GM19043 (cell line): Measurements from ENCODE around the gene IL22.

Experiments used
- ATAC-seq: cut with Tn5 transposase; IDR thresholded peaks from one replicate; pipeline ENCODE4 v1.9.1; 2021; ENCODE audit warnings: low read depth; ENCODE audit not compliant: unreplicated experiment

Gene IL22, protein sequence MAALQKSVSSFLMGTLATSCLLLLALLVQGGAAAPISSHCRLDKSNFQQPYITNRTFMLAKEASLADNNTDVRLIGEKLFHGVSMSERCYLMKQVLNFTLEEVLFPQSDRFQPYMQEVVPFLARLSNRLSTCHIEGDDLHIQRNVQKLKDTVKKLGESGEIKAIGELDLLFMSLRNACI

DNA sequence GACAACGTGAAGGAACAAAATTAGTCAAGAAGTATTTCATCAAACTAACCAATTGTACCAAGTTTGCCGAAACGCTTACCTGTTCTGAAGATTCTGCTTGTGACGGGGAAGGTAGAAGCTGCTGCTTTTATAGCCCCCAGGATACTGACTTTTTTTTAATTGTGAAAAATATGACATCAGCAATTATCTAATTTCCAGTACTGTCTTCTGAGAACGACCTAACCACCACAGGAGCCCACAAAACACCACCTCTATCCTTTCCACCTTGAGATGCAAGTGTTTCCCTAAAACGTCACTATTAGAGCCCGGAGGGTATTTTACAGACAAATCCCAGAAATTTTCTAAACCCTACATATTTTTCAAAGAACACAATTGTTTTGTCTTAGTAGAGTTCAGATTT is at the start of gene IL22:
Gene IL22 (minus strand): TSS at position 101 of the 400 bp plus-strand sequence. CDS start 156 bp downstream, outside the sequence.
- ATAC-seq, result no peak

DNA sequence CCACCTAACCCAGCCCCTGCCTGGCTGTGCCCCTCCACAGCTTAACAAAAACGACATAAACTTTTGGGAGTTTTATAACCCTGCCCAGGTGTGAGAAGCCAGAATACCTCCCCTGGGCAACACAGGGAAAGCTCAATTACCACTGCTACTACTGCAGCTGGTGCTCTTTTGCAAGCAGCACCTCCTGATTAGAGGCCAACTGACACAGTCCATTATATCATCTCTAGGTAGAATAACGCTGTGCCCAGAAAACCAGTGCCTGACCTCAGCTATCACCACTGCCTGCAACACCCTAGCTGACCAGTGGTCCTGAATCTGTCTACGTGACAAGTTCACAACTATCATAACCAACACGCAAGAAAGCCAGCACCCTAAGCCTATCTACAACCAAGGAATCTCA is 44.5 kb upstream of the IL22 start:
- no peak for ATAC-seq

DNA sequence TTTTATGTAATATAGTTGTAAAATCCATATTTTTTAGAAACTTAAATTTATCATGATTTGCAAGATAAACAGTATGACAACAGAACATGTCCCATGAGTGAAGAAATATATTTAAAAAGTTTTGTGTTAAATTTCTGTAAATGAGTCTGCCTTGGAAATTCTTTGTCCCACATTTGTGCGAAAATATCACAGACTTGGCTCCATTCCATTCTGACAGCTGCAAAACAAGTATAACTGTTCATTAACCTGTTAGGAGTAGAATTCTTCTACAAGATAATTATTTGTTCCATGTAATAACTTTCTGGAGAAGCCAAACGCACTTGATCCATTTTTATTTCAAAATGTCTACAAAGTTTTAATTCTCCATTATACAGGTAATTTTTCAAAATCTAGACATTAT is 40.8 kb upstream of the IL22 start:
- ATAC-seq, result no peak

DNA sequence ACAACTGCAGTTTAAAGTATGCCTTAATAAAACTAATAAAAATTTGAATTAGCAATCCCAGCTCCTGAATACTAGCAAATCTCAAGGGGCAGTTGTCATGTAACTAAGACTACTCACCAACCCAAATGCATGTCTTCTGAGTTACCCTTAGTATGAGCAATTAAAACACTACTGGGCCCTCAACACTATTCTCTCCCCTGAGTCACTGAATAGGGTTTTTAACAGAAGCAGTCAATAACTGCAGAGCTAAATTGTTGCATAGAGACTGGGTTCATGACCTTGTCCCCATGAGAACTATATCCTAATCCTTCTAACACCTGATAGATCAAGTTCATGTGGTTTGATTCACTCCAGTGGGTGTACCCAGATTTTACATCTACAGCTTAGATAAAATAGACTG is 39.9 kb upstream of the IL22 start:
- ATAC-seq, result no peak

DNA sequence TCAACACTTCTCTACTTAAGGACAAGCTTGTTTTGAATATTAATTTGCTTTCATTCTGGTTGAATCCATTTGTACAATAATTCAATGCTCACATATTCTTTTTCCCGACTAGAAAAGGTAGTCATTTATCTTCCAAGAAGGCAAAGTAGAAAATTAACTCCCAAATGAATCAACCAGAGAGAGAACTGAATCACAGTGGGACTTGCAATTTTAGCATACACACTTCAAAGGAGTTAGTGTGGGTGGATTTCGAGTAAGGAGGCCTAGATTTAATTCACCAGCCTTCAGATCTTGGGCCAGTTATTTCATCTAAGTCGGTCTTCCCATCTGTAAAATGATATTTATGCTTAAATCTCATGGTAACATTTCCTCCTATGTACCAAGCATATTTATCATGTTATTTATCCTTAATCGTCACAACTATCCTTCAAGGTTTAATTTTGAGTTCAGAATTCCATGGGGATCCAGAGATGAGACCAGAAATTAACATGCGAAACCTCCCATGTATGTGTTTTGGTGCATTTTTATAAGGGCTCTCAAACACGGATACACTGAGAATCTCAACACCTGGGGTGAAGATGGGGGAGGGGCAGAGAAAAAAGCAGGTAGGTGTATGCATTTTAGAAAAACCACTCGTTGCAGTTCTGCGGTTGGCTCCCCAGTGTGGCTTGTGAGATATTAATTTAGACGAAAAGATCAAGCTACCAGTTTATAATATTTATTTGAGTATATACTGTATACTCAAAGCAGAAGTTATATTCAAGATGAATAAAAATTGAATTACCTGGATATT is 38.9 kb upstream of the IL22 start:
- no peak for ATAC-seq

DNA sequence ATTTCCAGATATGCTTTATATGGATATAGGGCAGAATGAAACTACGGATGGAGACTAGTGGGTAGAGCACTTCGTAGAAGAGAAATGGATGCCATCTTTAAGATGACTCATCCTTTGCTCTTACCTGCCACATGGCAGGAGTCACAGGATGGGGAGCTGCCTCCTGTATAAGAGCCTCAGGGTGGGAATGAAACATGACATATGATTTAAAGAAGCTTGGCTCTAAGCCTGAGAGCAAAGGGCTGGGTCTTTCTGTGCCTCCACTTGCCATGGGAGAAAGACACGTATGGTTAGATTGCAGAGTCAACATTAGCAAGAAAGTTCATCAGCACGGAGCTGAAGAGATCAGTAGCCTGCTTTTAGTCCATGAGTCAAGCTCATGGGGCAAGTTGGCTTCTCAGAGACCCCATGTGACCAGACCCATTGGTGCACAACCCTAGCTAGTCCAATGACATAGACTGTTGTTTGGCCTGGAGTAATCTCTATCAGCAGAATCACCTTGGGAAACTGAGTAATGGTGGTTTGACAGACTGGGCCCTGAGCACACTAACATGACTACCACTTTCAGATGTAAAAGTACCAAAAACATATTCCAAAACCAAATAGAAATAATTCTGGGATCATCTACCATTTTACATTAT is 38.1 kb upstream of the IL22 start:
- ATAC-seq, result no peak

DNA sequence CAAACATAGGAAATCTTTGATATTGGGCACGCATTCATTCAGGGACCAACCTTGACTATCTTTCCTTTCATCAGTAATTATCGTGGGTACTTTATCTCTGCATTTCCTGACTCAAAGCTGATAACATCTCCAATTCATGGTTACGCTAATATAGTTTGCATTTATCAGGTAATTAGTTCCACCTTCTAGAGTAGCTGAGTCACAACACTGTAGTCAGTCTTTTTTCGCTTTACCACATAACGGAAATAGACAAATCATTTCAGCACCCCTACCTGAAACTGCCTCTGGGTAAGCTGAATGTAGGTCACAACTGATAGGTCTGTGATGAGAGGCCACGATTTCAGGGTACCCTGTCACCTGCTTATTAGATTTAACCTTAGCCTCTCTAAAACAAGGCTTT is 36.7 kb upstream of the IL22 start:
- ATAC-seq, result peak; percentile 99

DNA sequence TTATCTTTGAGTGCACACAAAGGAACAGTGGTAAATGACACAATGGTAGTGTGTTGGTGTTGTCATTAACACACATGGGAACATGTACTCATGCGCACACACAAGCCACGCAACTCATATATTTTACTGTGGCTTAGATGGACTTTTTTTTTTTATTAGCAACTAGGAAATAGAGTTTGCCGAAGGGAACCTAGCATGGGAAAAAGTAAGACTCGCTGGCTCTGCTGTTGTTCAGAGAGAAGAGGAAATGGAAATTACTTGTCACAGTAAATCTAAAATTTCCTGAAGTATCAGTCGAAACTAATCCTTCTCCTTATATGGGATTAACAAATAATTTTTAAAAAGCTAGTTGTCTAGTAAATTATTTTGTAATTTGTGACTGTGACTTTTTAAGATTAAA is 33.7 kb upstream of the IL22 start:
- no peak for ATAC-seq

DNA sequence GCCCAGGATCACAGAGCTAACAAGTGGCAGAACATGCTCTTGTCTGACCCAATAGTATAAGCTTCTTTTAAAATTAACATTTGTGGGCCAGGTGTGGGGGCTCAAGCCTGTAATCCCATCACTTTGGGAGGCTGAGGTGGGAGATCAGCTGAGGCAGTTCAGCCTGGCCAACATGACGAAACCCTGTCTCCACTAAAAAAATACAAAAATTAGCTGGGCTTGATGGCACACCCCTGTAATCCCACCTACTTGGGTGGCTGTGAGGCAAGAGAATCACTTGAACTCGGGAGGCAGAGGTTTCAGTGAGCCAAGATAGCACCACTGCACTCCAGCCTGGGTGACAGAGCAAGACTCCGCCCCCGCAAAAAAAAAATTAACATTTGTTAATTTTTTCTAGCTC is 33.0 kb upstream of the IL22 start:
- ATAC-seq, result no peak

DNA sequence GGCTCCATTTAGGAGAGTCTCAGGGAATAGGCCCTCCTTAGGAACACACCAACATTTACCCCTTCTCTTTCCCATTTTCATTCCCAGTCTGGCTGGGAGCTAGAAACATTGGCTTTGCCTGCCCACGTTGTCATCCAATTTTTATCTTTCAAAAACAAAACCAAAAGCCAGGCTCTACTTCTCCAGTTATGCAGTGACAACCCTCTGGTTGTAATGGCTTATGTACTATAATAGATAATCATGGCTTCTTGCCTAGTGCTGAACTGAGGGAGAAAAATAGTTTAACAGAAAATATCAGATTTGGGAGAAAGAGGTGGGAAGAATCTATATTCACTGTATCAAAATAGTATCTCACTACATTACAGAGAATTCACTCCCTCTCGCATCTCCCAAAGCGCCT is 32.1 kb upstream of the IL22 start:
- no peak for ATAC-seq

DNA sequence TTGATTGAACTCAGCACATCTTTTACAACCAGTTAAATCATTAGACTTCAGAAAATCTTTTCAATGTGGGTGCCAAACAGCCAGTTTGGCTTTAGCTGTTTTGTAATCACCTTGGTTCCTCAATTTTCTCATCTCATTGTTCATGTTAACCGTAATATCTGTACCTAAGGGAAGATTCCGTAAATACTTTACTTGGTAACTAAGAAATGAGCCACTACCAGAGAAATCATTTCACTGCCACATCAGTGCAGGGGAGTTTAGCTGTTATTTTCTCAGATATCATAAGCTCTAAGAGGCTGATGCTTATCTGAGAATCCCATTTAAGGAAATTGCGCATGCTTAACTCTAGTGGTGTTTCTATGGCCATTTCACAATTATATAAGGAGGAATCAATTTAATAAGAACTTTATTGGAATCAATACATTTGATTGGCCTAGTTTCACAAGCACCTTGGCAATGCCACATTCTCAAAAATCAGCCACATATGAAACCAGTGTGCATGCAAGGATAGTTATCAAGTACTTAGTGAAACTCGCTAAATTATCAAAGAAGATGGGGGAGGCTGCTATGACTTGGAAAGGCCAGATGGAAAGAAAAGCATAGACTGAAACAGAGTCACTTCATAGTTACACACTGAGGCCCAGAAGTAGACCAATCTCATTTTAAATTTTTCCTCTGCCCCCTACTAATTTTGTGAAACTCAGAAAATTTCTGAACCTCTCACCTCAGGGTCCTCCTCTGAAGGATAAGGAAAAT is 28.1 kb upstream of the IL22 start:
- ATAC-seq, result no peak

DNA sequence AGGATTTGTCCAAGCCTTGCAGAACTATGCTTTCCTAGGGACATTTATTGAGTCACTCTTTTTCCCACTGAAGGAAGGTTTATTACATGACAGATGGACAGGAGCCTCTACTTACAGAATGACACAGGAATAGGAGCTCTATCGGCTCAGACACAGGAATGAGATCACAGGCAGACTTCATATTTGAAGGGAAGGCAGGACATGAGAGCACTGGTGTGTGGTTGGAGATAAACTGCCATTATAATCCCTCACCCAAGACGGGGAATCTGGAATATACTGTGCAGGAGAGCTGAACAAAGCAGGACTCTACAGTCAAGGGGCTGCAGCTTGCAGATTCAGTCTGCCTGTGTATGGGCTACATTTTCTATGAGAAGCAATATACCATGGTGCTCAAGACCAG is 26.8 kb upstream of the IL22 start:
- no peak for ATAC-seq

DNA sequence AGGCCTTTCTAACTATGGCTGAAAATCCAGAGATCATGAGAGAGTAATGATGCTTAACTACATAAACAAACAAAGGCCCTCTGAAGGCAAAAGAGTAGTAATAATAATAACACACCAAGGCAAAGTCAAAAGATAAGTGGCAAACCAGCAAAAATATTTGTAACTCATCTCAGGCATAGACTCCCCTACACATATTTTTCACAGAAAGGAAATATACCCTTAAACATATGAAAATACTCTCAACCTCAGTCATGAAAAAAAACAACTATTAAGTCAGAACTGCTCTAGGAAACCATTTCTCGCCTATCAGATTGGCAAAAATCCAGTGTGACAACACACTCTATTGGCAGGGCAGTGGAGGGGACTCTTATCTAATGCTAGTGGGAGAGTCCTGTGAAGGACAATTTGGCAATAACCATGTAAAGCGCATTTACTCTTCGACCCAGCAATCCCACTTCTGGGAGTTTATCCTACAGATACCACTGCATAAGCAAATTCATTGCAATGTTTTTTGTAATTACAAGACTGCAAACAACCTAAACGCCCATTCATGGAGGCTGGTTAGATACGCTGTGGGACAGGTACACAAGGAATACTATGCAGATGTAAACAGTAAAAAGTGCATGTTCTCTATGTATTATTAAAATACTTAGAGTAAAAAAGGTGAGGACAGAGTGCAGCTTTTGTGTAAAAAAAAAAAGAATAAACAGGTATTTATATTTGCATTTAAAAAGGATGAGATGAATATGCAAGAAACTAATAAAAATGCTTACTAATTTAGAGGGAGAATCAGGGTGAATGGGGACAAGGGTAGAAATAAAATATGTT is 26.0 kb upstream of the IL22 start:
- ATAC-seq, result no peak

DNA sequence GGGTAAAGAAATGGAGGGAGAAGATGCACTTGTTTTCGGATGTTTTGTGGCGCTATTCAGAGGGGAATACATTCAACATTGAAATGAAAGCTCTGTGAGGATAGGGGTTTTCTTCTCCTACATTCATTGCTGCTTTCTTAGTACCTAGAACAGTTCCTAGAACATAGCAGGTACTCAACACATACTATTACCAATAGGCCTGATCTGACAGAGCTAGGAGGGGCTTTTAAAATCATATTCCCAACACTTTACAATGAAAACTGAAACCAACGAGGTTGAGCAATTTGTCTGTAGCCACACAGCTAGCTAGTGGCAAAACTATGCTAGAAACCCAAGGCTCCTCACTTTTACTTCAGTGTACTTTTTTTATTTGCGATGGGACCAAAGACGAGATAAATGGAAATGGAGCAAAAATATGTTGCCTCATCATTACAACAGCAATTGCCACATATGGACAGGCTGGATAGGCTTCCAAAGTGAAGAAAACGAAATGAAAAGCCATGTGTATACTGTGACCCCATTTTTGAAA is 23.1 kb upstream of the IL22 start:
- no peak for ATAC-seq

DNA sequence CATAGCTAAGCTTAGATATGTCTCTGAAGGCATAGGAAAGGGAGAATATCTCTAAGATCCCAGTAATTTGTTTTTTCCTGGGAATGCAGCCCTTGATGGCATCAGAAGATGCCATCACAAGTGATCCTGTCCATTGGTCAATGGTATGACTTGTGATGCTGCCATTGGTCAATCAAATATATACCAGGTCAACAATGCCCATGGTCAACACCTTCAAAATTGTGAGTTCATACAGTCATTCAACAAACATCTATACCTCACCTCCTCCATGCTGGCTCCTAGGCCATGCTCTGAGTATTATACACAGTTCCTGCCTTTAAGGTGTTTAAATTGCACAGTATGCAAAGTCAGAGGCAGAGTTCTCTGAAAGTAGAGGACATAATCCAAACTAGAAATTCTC is 19.3 kb upstream of the IL22 start:
- no peak for ATAC-seq

DNA sequence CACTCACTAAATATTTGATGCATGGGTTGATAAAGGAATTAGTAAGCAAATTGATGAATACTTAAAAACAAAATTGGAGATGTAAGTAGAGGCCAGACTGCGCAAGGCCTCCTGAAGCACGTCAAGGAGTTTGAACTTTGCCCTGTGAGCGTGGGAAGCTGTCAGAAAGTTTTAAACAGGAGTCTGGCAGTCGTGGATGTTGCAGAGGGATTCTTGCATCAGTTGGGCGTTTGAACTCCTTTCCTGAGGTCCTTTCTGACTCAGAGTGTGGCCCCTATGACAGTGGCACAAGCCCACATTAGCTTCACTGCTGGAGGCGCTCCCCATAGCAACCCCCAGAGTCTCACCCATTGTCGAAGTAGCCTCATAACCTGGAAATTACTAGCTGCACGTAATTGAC is 17.9 kb upstream of the IL22 start:
- ATAC-seq, result no peak

DNA sequence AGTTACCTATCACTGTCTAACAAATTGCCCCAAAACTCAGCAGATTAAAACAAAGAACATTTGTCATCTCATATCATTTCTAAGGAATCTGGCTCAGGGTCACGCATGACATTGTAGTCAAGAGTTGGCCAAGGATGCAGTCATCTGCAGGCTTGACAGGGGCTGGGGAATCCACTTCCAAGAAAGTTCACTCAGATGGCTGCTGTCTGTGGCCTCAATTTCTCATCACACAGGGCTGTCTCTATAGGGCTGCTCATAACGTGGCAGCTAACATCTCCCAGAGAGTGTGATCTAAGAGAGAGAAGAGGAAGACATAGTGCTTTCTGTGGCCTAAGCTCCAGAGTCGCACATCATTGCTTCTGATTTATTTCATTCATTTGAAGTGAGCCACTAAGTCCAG is 17.0 kb upstream of the IL22 start:
- no peak for ATAC-seq

DNA sequence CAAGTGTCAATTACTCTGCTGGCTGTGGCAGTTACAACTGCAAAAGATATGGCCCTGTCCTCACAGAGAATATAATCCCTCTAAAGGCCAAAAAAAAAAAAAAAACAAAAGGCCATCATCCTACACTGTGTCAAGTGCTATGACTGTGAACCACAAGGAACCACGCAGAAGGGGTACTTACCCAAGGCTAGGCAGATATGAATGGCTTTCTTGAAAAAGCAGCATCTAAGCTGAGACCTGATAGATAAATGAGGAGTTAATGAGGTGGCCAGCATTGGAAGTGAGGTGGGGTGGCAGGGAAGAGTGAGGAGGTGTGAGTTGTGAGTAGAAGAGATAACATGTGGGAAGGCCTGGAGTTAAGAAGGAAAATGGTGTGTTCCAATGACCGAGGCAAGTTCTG is 16.4 kb upstream of the IL22 start:
- no peak for ATAC-seq

DNA sequence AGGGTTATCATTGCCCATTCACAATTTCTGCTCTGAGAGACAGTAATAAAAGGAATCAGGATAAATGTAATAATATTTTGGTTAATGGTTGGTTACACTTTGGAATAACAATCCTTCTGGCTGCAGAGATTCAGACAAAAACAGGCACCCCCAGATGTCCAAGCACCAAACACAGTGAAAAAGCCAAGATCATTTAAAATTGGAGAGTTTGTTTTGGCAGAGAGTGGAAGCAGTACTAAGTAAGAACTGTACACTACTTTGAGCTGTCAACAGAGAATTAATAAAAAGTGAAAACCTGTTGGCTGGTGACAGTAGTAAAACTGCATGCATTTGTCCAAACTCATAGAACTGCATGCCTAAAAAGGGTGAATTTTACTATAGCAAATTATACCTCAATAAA is 15.6 kb upstream of the IL22 start:
- no peak for ATAC-seq

DNA sequence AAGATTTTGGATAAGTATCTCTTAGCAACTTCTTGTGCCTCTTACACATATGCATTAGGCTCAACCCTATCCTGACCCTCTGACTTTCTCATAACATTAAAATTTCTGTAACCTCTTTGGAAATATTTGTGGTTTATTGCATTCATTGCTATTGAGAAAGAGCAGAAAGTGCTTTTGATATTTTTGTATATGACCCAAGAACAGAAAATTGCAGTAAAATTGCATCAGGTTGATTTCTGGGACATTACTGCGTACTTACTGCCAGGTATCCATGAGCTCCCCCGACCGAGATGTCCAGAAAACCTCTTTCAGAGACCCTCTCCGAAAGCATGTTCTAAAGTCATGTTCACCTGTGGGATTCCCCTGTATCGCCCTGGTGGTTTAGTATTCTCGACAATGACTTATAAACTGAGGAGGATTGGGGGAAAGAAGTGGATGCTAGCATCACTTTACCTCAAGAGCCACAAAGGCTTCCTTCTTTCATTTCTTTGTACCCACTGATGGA is 14.5 kb upstream of the IL22 start:
- no peak for ATAC-seq
